Daoy (cell line): ENCODE measurements around the gene ATP6V0A4. TPM values are rescaled to one million over a fixed set of nuclear protein-coding genes. Genes with fewer than 3 reads are reported as not detected.

ENCODE experiments used
- DNase-seq: peaks from one replicate; pipeline ENCODE4 v3.0.0-alpha.2; 2015; ENCODE audit warnings: low read depth
- total RNA-seq: library from RNA; depleted of rRNA; stranded (reverse); fragments of >200 nt; shearing (Covaris generic); gene quantifications from 2 replicates; pipeline ENCODE4 v1.2.3, GENCODE V29; 2014; rRNA removed

ATP6V0A4 gene
- total RNA-seq, 1 experiment from 2014 or later, result 0.63 TPM

GRCh38 chr7:138662076-138662990, 135.7 kb downstream of the ATP6V0A4 start:
- no peak for DNase-seq

GRCh38 chr7:138661069-138661635, 136.8 kb downstream of the ATP6V0A4 start:
- DNase-seq, result no peak

GRCh38 chr7:138658889-138659288, 139.1 kb downstream of the ATP6V0A4 start:
- no peak for DNase-seq

GRCh38 chr7:138657854-138658386, 140.1 kb downstream of the ATP6V0A4 start:
- DNase-seq, result no peak

GRCh38 chr7:138656952-138657351, 141.0 kb downstream of the ATP6V0A4 start:
- DNase-seq, result no peak

Other genes starting within 250 kb of the ATP6V0A4 start
- 0.03 TPM in 1 of 2 replicates, not detected in the other for gene SVOPL, start 96.8 kb downstream of the ATP6V0A4 start, total RNA-seq
- not detected in 2 replicates for gene TMEM213, start 202 bp downstream of the ATP6V0A4 start, total RNA-seq
- 1.8 and 2.0 TPM in 2 replicates for gene KIAA1549, start 183.2 kb upstream of the ATP6V0A4 start, total RNA-seq
- 5.4 and 7.9 TPM in 2 replicates for gene ZC3HAV1L, start 237.8 kb upstream of the ATP6V0A4 start, total RNA-seq